Activated CD4-positive, alpha-beta memory T cell treated with anti-CD3 and anti-CD28 coated beads for 36 hours (primary cell): ENCODE data around the gene SMARCC1. TPM values are rescaled to one million over a fixed set of nuclear protein-coding genes. Genes with fewer than 3 reads are reported as not detected.

Source experiments
- CTCF ChIA-PET: fragments of 350-600 bp; sonication (Branson Sonifier 250); formaldehyde crosslinking; loops from one replicate; lab custom pipeline; 2021; ENCODE audit warnings: antibody characterized with exemption, inconsistent platforms; lab: Charles Lee
- POLR2A ChIA-PET: fragments of 350-600 bp; sonication (Branson Sonifier 250); formaldehyde crosslinking; loops from one replicate; lab custom pipeline; 2021; ENCODE audit warnings: antibody characterized with exemption; lab: Charles Lee
- DNase-seq: peaks from one replicate; pipeline ENCODE4 v3.0.0-alpha.2; 2020
- H3K27ac Mint-ChIP-seq: one replicate; pipeline ENCODE4 v1.8.0; 2021; ENCODE audit warnings: mixed read lengths
- H3K27me3 Mint-ChIP-seq: one replicate; pipeline ENCODE4 v1.8.0; 2021; ENCODE audit warnings: mixed read lengths
- H3K36me3 Mint-ChIP-seq: one replicate; pipeline ENCODE4 v1.8.0; 2021; ENCODE audit warnings: mixed read lengths
- H3K4me1 Mint-ChIP-seq: one replicate; pipeline ENCODE4 v1.8.0; 2021; ENCODE audit warnings: low read depth, mixed read lengths
- H3K4me3 Mint-ChIP-seq: one replicate; pipeline ENCODE4 v1.8.0; 2021; ENCODE audit warnings: mild to moderate bottlenecking, mixed read lengths
- H3K9me3 Mint-ChIP-seq: one replicate; pipeline ENCODE4 v1.8.0; 2021; ENCODE audit warnings: mixed read lengths
- intact Hi-C: fragments of 100-400 bp; cut with micrococcal nuclease; formaldehyde crosslinking; loops from one replicate; pipeline ENCODE4 v1.15.1; 2023
- total RNA-seq, 2 experiments: library from RNA; stranded (reverse); gene quantifications; one replicate each; pipeline ENCODE4 v1.2.3, GENCODE V29; 2021

Gene SMARCC1
- total RNA-seq, 2 experiments from 2014 or later, result 87.2 to 90.3 TPM

DNA sequence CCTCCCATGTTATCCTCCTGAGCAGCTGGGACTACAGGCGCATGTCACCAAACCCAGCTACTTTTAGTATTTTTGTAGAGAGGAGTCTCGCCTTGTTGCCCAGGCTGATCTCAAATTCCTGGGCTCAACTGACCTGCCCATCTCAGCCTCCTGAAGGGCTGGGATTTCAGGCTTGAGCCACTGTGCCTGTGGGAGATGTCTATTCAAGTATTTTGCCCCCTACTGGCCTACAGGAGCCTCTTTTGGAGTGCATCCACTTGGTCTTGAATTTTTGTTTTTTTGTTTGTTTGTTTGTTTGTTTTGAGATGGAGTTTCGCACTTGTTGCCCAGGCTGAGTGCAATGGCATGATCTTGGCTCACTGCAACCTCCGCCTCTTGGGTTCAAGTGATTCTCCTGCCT, 18.0 kb upstream of the SMARCC1 start:
- no peak for DNase-seq
- no peaks in the 10 kb centered on the region for H3K27me3 Mint-ChIP-seq
- POLR2A ChIA-PET, result no interaction called here
- H3K9me3 Mint-ChIP-seq, result no peaks in the 10 kb centered on the region
- H3K4me3 Mint-ChIP-seq, result no peak overlapping the region
- H3K4me1 Mint-ChIP-seq, result peaks cover 20% of the 10 kb centered on the region
- no peak overlapping the region for H3K27ac Mint-ChIP-seq
- H3K36me3 Mint-ChIP-seq, result no peaks in the 10 kb centered on the region
- intact Hi-C loops, result loop anchor here (5.0 kb wide), 1 partner anchor 287 kb away; the partner anchor contains the start of gene ELP6
- CTCF ChIA-PET, result interaction anchor here (1.1 kb wide), 1 partner anchor 277 kb away, joined by 3 read pairs; no protein-coding TSS in a partner anchor

DNA sequence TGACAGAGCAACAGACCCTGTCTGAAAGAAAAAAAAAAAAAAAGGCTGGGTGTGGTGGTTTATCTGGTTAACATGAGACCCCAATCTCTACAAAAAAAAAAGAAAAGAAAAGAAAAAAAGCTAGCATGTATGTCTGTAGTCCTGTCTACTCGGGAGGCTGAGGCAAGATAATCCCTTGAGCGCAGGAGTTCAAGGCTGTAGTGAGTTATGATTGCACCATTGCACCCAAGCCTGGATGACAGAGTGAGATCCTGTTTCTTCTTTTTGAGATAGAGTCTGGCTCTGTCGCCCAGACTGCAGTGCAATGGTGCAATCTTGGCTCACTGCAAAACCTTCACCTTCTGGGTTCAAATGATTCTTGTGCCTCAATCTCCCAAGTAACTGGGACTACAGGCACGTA, 12.9 kb upstream of the SMARCC1 start:
- peaks cover 2% of the 10 kb centered on the region for H3K9me3 Mint-ChIP-seq
- H3K27ac Mint-ChIP-seq, result no peak overlapping the region
- DNase-seq, result no peak
- intact Hi-C loops, result no loop called here
- POLR2A ChIA-PET, result no interaction called here
- H3K27me3 Mint-ChIP-seq, result no peaks in the 10 kb centered on the region
- H3K36me3 Mint-ChIP-seq, result no peaks in the 10 kb centered on the region
- no peak overlapping the region for H3K4me3 Mint-ChIP-seq
- no peaks in the 10 kb centered on the region for H3K4me1 Mint-ChIP-seq
- CTCF ChIA-PET, result no interaction called here

DNA sequence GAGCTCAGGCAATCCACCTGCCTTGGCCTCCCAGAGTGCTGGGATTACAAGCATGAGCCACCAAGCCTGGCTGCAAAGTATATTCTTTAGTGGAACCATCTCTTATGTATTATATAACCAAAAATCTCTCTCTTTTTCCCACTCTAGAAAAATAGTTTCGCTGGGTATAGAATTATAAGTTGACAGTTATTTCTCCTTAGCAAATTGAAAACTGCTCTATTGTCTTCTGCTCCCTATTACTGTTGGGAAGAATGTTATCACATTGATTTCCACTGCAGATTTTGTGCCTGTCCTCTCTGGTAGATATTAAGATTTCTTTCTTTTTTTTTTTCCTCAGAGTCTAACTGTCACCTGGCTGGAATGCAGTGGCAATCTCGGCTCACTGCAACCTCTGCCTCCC, 11.0 kb upstream of the SMARCC1 start:
- ChIA-PET POLR2A (no interaction called here), CTCF (no interaction called here)
- H3K27me3 Mint-ChIP-seq, result no peaks in the 10 kb centered on the region
- no peaks in the 10 kb centered on the region for H3K4me1 Mint-ChIP-seq
- intact Hi-C loops, result no loop called here
- no peak for DNase-seq
- no peak overlapping the region for H3K4me3 Mint-ChIP-seq
- no peaks in the 10 kb centered on the region for H3K36me3 Mint-ChIP-seq
- H3K9me3 Mint-ChIP-seq, result peaks cover 2% of the 10 kb centered on the region
- H3K27ac Mint-ChIP-seq, result no peak overlapping the region

- CTCF ChIA-PET, result no interaction called here
- POLR2A ChIA-PET, result no interaction called here
- no peaks in the 10 kb centered on the region for H3K27me3 Mint-ChIP-seq
- H3K9me3 Mint-ChIP-seq, result peaks cover 2% of the 10 kb centered on the region
- H3K27ac Mint-ChIP-seq, result no peak overlapping the region
- no peak for DNase-seq
- H3K4me3 Mint-ChIP-seq, result no peak overlapping the region
- intact Hi-C loops, result no loop called here
- H3K4me1 Mint-ChIP-seq, result no peaks in the 10 kb centered on the region
- H3K36me3 Mint-ChIP-seq, result no peaks in the 10 kb centered on the region
Measured at GRCh38 chr3:47791193-47791855, 9.6 kb upstream of the SMARCC1 start.

DNA sequence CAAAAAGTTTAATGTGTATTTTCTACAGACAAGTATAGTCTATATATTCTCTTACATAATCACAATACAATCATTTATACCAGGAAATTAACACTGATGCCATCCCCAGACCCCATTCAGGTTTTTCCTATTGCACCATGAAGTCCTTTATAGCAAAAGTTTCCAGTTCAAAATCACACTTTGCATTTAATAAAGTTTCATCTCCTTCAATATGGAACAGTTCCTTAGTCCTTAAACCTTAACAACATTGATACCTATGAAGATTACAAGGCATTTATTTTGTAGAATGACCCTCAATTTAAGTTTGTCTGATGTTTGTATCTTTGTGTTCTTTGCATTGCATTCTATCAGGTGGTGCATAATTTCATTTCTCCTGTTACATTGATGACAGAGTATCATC, 2.0 kb upstream of the SMARCC1 start:
- H3K4me3 Mint-ChIP-seq, result no peak overlapping the region
- intact Hi-C loops, result loop anchor here (5.0 kb wide), 1 partner anchor 146 kb away; no protein-coding TSS in a partner anchor
- ChIA-PET POLR2A (no interaction called here), CTCF (no interaction called here)
- H3K4me1 Mint-ChIP-seq, result peaks cover 15% of the 10 kb centered on the region
- H3K9me3 Mint-ChIP-seq, result no peaks in the 10 kb centered on the region
- DNase-seq, result no peak
- H3K27me3 Mint-ChIP-seq, result no peaks in the 10 kb centered on the region
- no peak overlapping the region for H3K27ac Mint-ChIP-seq
- H3K36me3 Mint-ChIP-seq, result peaks cover 14% of the 10 kb centered on the region

DNA sequence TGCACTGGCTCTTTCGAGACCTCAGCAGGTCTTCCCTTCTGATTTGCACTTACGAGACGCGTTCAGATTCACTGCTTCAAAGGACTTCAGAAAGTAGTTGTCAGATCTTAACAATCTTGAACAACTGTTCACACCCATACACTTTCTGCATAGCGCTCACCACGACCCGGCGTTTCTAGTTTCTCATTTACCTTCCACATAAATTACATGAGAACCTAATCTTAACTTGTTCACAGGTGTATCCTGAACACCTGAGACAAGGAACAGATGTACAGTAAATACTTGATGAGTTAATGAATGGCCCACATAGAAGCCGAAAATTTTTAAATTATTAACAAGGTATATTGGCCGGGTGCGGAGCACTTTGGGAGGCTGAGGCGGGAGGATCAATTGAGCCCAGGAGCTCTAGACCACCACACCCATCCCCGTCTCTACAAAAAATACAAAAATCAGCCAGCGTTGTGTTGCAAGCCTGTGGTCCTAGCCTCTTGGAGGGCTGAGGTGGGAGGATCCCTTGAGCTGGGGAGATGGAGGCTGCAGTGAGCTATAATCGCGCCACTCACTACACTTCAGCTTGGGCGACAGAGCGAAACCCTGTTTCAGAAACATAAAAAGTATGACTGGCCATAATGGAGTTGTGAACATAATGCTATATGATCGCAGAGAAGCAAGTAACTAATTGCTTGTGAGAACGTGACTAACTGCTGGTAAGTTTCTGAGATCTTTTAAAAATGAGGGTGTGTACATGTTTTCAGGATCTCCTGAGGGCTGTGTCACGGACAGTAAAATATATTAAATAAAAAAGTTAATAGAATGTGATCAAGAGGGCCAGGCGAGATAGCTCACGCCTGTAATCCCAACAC, 984 bp upstream of the SMARCC1 start:
- peak overlapping the region; percentile 78 for H3K4me3 Mint-ChIP-seq
- no peaks in the 10 kb centered on the region for H3K9me3 Mint-ChIP-seq
- intact Hi-C loops, result loop anchor here (5.0 kb wide), 1 partner anchor 145 kb away; no protein-coding TSS in a partner anchor
- no peaks in the 10 kb centered on the region for H3K27me3 Mint-ChIP-seq
- ChIA-PET POLR2A (no interaction called here), CTCF (no interaction called here)
- DNase-seq, result no peak
- H3K27ac Mint-ChIP-seq, result peak overlapping the region; percentile 90
- H3K36me3 Mint-ChIP-seq, result peaks cover 14% of the 10 kb centered on the region
- peaks cover 15% of the 10 kb centered on the region for H3K4me1 Mint-ChIP-seq

DNA sequence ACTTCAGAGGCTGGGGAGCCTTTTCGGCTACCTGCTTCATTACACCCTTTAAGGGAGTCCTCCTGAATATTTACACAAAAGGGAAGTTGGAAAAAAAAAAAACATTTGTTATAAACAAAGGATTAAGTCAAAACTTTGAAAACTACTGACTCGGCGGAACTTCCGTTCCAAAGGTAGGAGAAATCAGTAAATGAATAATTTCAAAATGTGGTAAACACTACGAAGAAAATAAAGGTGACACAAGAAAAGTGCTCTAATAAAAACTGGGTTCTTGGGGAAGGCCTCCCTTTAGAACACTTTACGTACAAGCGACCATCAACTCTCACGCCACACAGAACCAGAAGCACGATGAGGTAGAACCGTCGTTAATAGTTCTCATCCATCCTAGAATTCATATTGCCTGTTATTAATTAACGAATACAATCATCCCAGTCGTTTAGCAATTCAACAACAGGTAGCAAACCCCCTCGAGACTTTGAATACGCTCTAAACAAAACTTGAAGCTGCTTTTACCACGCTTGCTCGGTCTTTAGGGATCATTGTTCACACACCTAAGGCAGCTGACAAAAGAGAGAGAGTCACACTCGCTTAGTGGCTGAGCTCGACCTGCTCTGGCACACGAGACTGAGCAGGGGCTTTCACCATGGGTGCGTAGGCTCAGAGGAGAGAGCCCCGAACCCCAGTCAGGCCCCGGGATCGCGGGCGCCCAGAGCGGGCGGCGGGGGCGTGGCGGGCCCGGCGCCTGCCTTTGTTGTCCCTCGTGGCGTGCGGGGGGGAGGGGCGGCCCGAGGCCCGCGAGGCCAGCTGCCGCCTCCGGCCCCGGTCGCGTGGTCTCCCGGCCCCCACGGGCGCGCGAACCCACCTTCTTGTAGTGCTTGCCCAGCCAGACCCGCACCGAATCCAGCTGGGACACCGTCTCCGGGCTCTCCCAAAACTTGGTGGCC, 680 bp downstream of the SMARCC1 start:
- peaks cover 14% of the 10 kb centered on the region for H3K36me3 Mint-ChIP-seq

DNA sequence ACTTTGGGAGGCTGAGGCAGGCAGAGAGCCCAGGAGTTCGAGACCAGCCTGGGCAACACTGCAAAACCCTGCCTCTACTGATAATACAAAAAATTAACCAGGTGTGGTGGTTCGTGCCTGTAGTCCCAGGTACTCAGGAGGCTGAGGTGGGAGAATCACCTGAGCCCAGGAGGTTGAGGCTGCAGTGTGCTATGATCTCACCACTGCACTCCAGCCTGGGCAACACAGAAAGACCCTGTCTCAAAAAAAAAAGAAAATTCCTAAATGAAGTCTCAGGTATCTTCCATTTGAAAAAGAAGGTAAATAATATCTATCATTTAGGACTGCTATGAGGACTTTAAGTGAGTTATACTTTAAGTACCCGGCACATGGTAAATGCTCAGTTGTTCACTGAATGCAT, 2.9 kb downstream of the SMARCC1 start:
- no peak for DNase-seq
- ChIA-PET CTCF (no interaction called here), POLR2A (no interaction called here)
- intact Hi-C loops, result no loop called here
- no peaks in the 10 kb centered on the region for H3K27me3 Mint-ChIP-seq
- H3K4me3 Mint-ChIP-seq, result no peak overlapping the region
- H3K27ac Mint-ChIP-seq, result no peak overlapping the region
- no peaks in the 10 kb centered on the region for H3K9me3 Mint-ChIP-seq
- H3K4me1 Mint-ChIP-seq, result peaks cover 27% of the 10 kb centered on the region
- H3K36me3 Mint-ChIP-seq, result peaks cover 17% of the 10 kb centered on the region

More for the DNA sequence above, 680 bp downstream of the SMARCC1 start:
- Mint-ChIP-seq H3K4me3 (peak overlapping the region; percentile 78), H3K27ac (peak overlapping the region; percentile 95), H3K27me3 (no peaks in the 10 kb centered on the region), H3K9me3 (no peaks in the 10 kb centered on the region), H3K4me1 (peaks cover 20% of the 10 kb centered on the region)
- DNase-seq, result peak; percentile 75
- ChIA-PET CTCF (interaction anchor here (1.8 kb wide), 1 partner anchor 259 kb away, joined by 5 read pairs; no protein-coding TSS in a partner anchor), POLR2A (interaction anchor here (1.1 to 1.5 kb wide), 3 partner anchors 10 to 259 kb away, joined by 3 to 7 read pairs (median 5); no protein-coding TSS in a partner anchor)
- intact Hi-C loops, result loop anchor here (1.0 to 5.0 kb wide), 3 partner anchors 8 to 306 kb away; partner anchors contain the start of gene SCAP

GRCh38 chr3:47772788-47773187, 8.9 kb downstream of the SMARCC1 start:
- peaks cover 16% of the 10 kb centered on the region for H3K4me1 Mint-ChIP-seq
- intact Hi-C loops, result no loop called here
- ChIA-PET CTCF (no interaction called here), POLR2A (no interaction called here)
- no peak for DNase-seq
- no peak overlapping the region for H3K4me3 Mint-ChIP-seq
- H3K9me3 Mint-ChIP-seq, result no peaks in the 10 kb centered on the region
- no peaks in the 10 kb centered on the region for H3K27me3 Mint-ChIP-seq
- H3K27ac Mint-ChIP-seq, result peak overlapping the region; percentile 8
- H3K36me3 Mint-ChIP-seq, result peaks cover 18% of the 10 kb centered on the region

DNA sequence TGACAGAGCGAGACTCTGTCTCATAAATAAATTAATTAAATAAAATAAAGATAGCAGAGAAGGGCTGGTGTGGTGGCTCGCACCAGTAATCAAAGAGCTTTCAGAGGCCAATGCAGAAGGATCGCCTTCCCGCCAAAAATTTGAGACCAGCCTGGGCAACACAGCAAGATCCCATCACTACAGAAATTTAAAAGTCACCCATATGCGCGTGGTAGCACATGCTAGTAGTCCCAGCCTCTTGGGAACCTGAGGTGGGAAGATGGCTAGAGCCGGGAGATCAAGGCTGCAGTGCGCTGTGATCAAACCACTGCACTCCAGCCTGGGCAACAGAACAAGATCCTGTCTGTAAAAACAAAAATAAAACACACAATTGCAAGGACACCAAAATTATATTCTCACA, 9.6 kb downstream of the SMARCC1 start:
- intact Hi-C loops, result no loop called here
- no peaks in the 10 kb centered on the region for H3K27me3 Mint-ChIP-seq
- POLR2A ChIA-PET, result no interaction called here
- H3K36me3 Mint-ChIP-seq, result peaks cover 18% of the 10 kb centered on the region
- DNase-seq, result no peak
- no peaks in the 10 kb centered on the region for H3K9me3 Mint-ChIP-seq
- no peak overlapping the region for H3K4me3 Mint-ChIP-seq
- H3K4me1 Mint-ChIP-seq, result peaks cover 16% of the 10 kb centered on the region
- CTCF ChIA-PET, result no interaction called here
- H3K27ac Mint-ChIP-seq, result no peak overlapping the region

DNA sequence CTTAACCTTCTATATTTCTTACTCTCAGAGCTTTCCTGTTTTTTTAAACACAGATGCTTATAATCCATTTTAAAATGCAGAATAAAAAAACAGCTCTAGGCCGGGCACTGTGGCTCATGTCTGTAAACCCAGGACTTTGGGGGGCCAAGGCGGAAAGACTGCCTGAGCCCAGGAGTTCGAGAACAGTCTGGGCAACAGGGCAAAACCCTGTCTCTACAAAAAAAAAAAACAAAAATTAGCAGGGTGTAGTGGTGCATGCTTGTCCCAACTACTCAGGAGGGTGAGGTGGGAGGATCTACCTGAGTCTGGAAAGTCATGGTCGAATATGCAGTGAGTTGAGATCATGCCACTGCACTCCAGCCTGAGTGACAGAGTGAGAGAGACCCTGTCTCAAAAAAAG, 15.5 kb downstream of the SMARCC1 start:
- H3K27ac Mint-ChIP-seq, result no peak overlapping the region
- H3K4me3 Mint-ChIP-seq, result no peak overlapping the region
- no peaks in the 10 kb centered on the region for H3K9me3 Mint-ChIP-seq
- POLR2A ChIA-PET, result no interaction called here
- intact Hi-C loops, result no loop called here
- DNase-seq, result no peak
- peaks cover 8% of the 10 kb centered on the region for H3K4me1 Mint-ChIP-seq
- peaks cover 10% of the 10 kb centered on the region for H3K36me3 Mint-ChIP-seq
- H3K27me3 Mint-ChIP-seq, result no peaks in the 10 kb centered on the region
- CTCF ChIA-PET, result no interaction called here
